T-helper 2 cell (primary cell): ENCODE results near the gene PDGFRB.
A peak's percentile ranks its signal among the peaks of the same experiment; 100 is the strongest.

Experiments used
- DNase-seq, 5 experiments: peaks; one replicate each; pipeline versions ENCODE4 v3.0.0 to v3.0.0-alpha.2; 2012 to 2022

Gene PDGFRB

DNA sequence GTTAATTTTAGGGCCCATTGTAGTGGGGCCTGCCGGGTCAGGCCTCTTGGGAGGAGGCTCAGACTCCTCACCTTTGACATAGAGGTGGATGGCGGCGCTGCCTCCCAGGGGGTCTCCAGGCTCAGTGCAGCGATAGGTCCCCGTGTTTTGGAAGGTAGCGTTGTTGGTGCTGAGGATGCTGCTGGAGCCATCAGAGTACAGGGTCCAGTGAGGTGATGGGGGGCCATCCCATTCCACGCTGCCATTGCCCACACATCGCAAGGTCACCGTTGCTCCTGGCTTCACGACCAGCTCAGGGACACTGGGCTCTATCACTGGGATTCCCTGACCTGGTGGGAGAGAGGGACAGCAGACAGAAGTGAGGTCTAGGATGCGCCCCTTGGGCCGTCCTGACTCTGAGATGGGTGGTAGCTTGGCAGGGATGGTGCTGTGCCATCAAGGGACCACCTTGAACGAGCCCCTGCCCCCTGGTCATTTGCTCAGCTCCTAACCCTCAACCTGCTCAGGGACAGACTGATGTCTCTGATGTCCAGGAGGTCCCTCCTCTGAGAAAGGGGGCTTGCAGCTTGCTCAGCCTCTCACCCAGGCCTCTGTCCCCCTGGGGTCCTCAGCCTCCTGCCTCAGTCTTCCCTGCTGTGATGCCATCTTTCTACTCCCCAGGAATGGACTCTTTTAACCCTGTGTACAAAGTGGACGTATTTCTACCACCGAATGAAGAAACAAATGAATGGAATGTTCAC is 74.8 kb downstream of the PDGFRB start:
- no peak for DNase-seq

DNA sequence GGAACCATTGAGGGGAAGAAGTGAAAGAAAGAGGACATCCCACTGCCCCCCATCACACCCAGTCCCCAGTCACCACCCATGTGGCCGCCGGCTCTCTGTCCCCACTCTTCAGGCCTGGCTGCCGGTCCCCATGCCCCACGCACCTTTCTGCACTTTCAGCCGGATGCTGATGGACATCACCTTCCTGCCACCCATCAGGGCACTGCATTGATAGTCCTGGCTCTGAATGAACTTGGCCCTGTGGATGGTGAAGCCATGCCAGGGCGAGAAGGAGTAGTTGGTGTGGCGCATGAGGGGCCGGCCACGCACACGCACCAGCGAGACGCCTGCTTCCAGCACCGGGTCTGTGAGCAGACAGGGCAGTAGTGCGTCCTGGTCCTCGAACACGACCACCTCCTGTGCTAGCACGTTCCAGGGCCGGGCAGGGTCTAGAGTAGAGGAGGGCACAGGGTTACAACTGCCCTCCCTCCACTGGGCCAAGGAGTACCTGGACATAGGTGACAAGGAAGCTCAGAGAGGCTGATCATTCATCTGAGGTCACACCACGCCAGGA is 75.7 kb downstream of the PDGFRB start:
- no peak for DNase-seq

DNA sequence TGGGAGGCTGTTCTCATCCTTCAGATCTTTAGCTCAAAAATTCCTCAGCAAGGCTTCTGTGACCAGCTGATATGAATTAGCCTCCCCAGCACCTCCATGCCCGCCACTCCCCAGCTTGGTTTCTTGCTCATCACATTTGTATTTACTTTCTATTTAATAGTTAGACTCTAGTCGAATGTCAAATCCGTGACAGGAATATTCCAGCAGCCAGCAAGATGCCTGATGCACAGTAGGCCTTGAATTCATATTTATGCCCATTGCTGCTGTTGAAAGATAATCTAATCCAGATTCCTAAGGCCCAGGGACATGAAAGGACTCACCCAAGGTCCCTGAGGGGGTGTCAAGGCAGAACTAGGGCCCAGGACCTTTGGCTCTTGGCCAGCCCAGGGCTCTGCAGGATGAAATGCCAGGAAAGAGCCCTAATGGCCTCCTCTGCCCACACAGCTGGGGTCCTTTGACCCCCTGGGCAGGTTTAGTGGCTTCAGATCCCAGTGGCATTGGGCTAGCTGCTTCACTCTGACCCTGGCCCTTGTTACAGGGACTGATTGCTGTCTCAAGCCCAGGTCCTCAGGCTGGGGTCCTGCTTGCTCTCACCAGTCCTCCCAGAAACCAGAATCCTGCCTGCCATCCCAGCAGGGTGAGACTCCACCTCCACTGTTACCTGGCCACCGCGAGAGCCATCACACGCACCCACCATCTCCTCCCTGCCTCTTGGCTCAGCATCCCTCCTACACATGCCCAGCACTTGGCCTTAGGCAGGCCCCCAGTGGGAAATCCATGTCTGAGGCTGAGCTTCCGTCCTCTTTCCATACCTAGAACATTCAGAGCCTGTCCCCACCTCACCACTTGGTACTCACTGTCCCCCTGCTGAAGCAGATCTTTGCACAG is 76.6 kb downstream of the PDGFRB start:
- DNase-seq, result no peak

DNA sequence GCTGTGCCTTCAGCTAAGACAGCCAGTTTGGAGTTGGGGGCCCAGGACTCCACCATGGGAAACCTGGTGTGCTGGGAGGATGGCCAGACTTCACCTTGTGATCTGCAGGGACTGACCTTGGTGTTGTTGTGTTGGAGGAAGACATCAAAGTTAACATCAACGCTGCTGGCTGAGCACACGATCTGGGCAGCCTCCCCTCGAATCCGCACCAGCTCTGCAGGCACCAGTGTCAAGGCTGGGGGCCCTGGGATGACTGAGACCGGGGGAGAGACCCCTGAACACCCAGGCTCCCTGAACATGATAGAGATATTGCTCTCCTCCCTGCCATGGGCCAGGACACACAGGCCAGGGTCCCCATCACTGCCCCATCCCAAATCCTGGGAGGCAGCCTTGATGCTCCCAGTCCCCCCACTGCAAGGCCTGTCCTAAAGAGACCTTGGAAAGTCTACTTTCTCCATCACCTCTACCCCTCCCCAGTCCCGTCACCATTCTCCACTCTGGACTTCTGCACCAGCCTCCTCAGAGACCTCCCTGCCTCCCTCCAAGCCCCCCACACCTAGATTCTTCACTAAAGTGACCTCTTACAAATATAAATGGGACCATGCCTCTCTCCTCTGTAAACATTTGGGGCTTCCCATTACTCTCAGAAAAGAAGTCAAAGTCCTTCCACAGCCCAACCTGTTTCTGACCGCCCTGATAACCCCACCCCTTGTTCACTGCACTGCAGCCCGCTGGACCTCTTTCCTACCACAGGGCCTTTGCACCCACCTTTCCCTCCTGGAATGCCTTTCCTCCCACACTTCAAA is 77.4 kb downstream of the PDGFRB start:
- DNase-seq, result no peak

DNA sequence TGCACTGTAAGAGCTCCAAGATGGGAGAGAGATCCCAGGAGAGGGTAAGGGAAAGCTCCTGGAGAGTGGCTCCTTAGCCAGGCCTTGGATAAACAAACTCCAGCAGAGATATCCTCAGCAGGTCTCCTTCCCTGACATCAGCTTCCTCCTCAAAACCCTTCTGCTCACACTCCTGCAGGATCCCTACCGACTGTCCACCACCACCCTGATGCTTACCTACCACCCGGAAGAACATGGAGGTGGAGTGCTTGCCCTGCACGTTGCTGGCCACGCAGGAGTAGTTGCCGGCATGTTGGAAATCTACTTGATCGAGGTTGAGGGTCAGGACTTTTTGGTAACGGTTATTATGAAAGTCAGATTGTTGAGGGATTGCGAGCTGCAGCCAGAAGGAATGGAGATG is 78.6 kb downstream of the PDGFRB start:
- no peak for DNase-seq

DNA sequence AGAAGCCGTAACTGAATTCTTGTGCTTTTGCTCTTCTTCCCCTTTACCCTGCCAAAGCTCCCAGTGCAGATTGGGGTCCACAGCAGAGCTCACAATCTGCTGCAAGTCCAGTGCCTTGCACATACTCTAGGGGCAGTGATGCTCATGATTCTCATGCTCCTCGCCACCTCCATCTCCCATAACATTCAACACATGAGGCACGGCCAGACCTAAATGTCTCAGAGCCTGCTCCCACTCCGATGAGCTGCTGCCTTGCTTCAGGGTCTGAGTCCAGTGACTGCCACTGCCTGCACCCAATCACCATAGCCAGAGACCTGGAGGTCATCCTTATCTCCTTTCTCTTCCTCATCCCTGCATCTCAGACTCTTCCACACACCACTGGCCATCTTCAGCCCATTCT is 79.8 kb downstream of the PDGFRB start:
- no peak for DNase-seq

DNA sequence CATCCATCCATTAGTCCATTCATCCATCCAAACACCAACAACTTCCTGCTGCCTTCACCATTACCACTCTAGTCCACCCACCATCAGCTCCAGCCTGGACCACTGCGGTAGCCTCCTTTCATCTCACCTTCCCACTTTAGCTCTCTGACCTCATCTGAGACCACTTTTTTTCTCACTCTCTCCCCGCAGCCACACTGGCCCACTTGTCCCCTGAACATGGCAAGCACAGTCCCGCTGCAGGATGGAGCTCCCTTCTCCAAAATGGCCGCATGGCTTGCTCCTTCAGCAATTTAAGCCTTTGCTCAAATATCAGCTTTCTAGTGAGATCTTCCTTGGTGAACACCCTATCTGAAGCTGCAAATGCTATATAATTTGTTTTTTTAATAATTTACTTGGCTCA is 80.4 kb downstream of the PDGFRB start:
- DNase-seq, result no peak

DNA sequence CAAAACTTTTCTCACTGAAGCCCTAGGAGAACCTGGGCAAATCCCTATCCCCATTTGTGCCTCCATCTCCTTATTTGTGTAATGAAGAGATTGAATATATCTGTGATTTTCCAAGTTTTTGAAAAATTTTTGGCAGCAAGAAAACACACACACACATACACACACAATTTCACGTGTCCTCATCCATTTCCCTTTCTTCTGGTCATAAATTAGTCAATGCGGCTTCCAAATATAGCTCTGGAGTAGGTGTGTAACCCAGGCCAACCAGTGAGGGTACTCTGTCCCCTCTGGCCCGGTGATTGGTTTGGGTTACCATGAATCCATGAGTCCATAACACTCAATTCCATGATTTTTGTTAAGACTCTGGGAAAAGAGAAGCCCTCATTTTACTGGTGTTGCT is 82.0 kb downstream of the PDGFRB start:
- no peak for DNase-seq

DNA sequence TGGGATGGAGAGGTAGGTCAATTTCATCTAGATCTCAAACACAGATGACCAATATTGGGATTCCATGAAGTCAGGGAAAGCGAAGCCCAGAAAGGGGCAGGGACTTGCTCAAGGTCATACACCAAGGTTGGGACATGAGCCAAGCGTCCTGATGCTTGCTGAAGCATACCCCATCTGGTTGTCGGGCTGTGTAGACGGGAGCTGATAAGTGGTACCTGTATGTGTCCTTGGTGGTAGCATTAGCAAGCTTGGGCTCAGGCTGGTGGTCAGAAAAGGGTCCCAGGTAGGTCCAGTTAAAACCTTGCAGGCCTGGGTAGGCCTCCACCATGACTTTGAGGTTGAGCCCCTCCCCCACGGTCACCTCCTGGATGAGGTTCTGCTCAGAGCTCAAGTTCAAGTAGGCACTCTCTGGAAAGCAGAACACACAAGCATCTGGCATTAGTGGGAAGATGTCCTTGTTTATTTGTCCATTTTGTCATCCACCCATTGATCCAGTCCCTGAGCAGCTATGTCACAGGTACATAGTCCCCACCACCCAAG is 82.5 kb downstream of the PDGFRB start:
- DNase-seq, result no peak

DNA sequence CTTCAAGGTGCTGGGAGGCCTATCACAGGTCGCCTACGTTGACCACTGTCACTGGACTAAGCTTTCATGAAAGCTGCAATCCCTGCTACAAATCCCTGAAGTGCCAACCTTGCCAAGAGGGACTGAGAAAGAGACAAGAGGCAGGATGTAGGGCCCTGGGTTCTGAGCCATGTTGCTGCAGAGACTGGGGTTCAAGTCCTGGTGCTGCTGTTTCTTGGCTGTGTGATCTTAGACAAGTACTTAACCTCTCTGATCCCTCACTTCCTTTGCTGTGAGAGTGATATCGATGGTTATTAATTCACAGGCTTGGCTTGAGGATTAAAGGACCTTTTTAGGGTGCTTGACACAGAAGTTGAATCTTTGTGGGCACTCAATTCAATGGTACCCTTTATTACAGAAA is 84.8 kb downstream of the PDGFRB start:
- no peak for DNase-seq

DNA sequence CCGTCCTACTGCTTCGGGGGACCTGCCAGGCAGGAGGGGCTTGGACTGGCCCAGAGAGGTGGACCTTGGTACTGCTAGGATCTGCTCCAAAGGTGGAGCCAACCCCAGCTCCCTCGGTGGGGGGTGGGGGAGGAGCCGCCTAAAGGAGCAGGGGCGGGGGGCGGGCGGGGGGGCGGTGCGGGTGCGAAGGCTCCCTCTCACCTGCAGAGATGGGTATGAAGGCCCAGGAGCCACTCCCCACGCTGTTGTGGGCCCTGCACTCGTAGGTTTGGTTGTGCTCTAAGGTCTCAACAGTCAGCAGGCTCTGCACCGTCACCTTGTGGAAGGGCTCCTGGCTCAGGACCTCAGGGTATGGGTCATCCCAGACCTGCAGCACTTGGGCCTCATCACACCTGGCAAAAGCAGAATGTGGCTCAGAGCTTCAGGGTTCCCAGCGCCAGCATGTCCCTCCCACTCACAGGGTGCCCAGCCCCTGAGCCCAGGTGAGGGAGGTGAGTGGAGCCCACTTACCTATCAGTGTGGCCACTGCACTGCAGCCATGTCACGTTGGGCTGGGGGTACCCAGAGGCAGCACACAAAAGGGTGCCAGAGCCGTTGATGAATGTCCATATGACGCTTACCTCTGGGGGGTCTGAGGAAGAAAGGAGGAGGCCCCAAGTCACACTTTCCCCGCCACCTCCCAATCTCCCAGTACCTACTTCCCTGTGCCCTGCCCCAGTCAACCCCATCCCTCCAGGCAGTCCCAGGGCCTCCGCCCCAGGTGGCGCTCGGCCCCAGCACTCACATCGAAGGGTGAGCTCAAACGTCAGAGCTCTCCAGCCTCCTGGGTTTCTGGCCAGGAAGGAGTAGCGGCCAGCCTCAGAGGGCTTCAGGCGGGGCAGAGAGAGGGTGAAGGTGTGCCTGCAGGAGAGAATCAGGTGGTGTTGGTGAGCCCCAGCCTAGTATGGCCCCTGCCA is 85.7 kb downstream of the PDGFRB start:
- no peak for DNase-seq

DNA sequence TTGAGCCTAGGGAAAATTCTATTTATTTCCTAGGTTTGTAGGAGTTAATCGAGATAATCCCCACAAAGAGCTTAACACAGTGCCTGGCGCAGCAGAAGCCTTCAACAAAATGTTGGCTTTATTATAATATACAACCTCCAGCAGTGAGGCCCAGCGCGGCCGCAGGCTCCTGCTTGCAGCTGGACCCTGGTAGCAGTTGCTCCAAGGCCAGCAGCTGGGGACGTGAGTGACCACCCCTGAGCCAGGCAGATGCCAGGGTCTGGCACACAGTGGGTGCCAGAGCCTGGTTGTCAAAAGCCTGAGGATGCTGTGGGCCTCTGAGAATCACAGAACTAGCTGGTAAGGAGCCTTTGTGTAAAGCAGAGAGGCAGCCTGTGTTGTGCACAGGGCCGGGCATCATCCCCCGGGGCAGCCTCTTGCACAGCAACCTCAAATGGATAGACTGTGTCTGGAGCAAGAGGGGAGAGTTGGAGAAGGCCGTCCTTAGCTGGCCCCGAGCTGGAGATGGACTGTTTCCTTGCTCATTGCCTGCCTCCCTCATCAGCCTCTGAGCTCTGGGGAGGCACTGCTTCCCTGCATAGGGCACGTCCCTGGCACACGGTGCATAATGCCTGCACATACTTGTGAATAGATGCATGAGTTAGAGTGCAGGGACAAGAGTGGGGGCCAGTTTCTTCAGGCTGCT is 86.5 kb downstream of the PDGFRB start:
- DNase-seq, result no peak

DNA sequence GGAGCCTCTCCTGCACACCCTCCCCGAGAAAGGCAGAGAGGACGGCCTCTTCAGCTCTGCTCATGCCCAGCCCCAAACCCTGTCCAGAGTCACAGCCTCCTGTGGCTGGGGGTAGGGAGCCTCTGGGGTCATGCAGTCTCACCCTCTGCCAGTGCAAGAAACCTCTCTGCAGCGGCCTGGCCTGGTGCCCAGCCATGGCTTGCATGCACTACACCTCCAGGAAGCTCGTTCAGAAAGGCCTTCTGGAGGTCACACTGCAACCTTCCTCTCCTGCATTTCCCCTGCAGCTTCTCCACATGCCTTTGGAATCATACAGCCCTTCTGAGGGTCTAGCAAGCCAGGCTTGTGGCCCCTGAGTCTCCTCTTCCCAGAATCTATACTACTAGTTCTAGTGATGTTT is 87.2 kb downstream of the PDGFRB start:
- DNase-seq, result no peak

DNA sequence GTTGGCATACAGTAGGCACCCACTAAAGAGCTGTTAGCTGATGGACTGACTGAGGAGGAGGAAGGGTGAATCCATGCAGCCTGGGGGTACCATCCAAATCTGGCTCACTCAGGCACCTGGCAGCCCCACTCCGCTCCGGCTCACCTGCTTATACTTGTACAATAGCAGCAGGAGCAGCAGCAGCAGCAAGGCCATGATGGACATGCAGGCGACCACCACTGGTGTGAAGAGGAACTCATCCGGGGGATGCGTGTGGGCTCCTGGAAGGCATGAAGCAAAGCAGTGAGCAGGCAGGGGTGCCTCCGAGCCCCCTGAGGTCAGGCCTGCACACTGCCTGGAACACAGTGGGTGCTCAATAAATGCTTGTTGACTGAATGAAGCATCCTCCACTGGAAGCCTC is 87.6 kb downstream of the PDGFRB start:
- no peak for DNase-seq

DNA sequence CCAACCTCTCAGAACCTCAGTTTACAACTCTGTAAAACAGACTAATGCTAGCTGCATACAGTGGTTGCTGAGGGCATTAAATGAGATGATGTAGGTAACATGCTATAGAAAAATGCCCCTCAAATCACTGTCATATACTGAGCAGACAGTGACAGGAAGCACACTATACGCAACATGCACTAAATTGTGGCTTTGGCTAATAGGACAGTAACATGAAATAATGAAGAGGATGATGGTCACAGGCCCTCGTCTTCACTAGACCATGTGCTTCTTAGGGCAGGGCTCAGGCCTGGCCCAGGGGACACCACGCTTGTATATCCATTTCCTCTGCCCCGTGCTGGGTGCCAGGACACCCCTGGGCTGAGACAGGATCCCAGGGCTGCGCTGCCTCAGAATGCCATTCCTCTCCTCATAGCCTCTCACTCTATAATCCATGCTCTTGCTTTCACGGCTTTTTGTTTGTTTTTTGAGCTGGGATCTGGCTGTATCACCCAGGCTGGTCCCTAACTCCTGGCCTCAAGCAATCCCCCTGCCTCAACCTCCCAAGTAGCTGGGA is 88.2 kb downstream of the PDGFRB start:
- DNase-seq, result peak in 1 of 5 experiments; percentile 45

DNA sequence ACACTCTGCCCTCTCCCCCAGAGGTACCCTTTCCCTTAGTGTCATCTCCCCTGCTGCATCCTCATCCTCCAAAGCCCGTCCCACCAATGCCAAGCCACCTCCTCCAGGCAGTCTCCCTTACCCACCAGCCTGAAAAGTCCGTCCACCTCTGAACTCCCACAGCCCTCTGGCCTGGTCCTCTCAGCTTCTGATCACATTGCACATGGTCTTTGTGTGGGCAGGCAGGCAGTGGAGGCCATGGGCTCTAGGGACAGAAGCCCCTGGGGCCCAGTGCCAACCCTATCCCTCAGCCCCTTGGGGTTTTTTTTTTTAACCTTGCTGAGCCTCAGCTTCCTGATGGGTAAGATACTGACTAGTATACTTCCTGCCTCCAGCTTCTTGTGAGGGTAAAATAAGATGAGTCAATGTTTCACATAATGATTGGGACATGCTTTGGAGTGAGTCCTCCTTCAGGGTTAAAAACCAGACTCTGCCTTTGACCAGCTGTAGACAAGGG is 88.7 kb downstream of the PDGFRB start:
- DNase-seq, result peak in 1 of 5 experiments; percentile 69

DNA sequence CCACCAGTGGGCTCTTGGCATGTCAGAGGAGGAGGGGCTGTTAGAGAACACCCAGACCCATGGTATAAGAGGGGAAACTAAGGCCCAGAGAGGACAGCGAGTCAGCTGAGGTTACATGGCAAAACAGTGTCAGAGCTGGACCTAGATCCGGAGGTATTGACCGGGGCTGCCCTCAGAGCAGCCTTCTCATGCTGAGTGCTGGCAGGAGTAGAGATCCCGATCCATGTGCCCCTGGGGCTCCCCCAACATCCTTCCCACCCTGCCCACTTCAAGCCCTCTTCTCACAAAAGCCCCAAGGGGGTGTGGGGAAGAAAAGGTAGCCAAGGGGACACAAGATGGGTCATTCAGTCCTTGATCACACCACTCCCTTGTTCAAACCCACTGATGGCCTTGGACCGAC is 89.2 kb downstream of the PDGFRB start:
- no peak for DNase-seq

DNA sequence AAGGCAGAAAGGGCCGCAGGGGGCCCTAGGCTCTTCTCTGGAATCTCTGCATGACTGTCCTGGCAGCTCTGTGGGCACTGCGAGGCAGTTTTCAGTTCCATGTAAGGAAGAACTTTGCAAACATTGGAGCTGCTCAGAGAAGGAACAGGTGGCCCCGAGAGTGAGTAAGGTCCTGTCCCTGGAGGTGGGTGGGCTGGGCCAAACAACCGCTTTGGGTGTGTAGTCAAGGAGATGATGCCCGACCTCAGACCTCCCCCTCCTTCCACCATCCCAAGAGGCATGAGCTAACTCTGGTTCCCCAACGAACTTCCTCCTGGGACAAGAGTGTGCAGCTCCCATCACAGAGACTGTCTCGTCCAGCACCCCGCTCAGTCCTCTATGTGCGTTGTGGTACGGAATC is 89.8 kb downstream of the PDGFRB start:
- DNase-seq, result no peak

DNA sequence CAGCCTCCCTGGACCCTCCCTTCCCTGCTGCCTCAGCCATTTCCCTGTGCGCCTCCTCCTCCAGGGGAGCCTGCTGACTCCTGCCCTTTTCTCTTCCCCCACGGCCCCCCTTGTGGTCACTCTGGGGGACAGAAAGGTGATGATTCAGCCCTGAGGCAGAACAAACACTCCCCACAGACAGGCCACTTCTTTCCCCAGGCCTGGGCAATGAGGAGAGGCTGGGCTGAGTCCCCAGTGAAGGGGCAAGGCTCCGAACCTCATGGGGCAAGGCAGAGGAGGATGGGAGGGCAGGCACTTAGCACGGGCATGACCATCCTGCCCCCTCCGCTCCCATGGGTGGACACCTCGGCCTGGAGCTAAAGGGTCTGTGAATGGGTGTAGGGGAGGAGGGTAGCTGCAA is 90.3 kb downstream of the PDGFRB start:
- DNase-seq, result no peak

DNA sequence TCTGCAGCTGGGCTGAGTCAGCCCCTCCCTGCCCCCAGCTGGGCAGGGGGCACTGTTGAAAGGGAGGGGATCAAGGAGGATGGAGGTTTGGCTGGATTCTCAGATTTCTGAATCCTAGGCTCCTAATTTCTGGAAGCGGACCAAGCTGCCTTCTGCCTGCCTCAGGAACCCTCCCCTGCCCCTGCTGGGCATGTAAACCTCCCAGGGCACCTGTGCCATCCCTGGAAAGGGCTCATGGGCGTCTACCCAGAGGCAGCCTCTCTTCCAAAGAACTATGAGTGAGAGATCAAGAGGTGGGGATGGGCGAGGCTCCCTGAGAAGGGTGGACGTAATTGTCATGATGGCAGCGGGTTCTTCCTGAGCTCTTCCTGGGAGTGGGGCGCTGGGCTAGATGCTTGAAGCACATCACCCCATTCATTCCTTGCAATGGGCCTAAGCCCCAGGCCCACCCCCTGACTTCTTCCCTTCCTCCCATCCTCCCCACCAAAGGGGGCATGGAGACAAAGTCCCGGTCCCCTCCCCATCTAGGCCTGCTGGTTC is 90.9 kb downstream of the PDGFRB start:
- DNase-seq, result no peak
